Activated naive CD8-positive, alpha-beta T cell treated with anti-CD3 and anti-CD28 coated beads for 36 hours (primary cell): ENCODE measurements around the gene WTAP. TPM values are rescaled to one million over a fixed set of nuclear protein-coding genes. Genes with fewer than 3 reads are reported as not detected.

Experiments used
- DNase-seq: peaks from one replicate; pipeline ENCODE4 v3.0.0; 2021
- H3K27ac Mint-ChIP-seq: one replicate; pipeline ENCODE4 v1.8.0; 2022; ENCODE audit warnings: mild to moderate bottlenecking, moderate library complexity, mixed read lengths
- H3K27me3 Mint-ChIP-seq: one replicate; pipeline ENCODE4 v1.8.0; 2022; ENCODE audit warnings: mild to moderate bottlenecking, mixed read lengths
- H3K36me3 Mint-ChIP-seq: one replicate; pipeline ENCODE4 v1.8.0; 2021; ENCODE audit warnings: mild to moderate bottlenecking, mixed read lengths
- H3K4me1 Mint-ChIP-seq: one replicate; pipeline ENCODE4 v1.8.0; 2021; ENCODE audit warnings: mixed read lengths
- H3K4me3 Mint-ChIP-seq: one replicate; pipeline ENCODE4 v1.8.0; 2022; ENCODE audit warnings: mild to moderate bottlenecking, moderate library complexity, mixed read lengths
- H3K9me3 Mint-ChIP-seq: one replicate; pipeline ENCODE4 v1.8.0; 2022; ENCODE audit warnings: mixed read lengths
- total RNA-seq, 2 experiments: library from RNA; stranded (reverse); gene quantifications; one replicate each; pipeline ENCODE4 v1.2.3, GENCODE V29; 2021

Gene WTAP
- total RNA-seq, 2 experiments from 2014 or later: 98.3 to 101 TPM

DNA sequence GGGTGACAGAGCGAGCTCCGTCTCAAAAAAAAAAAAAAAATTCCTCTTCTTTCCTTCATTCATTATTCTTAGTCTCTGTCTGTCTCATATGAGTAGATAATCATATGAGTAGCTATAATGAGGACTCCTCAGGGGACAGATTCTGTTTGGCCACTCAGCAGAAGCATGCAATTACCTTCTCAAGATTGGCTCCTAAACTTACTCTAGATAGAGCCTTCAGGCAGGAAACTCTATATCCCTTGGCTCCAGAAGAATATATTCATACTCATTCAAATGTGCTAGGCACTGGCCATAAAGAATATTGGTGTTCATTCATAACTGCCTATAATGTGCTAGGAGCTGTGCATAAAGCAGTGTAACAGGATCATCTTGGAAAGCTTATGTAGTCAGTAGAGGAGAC lies 32.3 kb downstream of the WTAP start:
- Mint-ChIP-seq H3K36me3 (peaks cover 43% of the 10 kb centered on the region), H3K27me3 (no peaks in the 10 kb centered on the region), H3K4me1 (peaks cover 39% of the 10 kb centered on the region), H3K27ac (no peak overlapping the region), H3K4me3 (peak overlapping the region; percentile 4), H3K9me3 (no peaks in the 10 kb centered on the region)
- DNase-seq: no peak

DNA sequence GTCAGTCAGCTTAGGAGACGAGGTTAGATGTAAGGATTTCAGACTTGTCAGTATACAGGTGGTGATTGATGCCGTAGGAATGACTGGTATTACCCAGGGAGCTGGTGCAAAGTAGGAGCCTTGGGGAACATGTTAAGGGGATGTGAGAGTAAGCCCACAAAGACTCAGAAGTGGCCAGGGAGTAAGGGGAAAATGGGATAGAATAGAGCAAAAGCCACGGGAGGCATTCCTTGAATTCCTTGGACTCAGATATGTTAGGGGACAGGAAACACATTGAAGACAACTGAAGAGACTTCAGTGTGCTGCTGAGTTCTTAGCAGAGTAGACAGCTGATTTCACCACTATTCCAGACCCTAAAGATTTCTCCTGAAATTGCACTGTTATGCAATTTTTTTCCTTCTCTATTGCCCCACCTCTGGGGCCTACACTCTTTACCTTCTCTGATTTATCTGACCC lies 33.3 kb downstream of the WTAP start:
- Mint-ChIP-seq H3K36me3 (peaks cover 40% of the 10 kb centered on the region), H3K27me3 (no peaks in the 10 kb centered on the region), H3K9me3 (no peaks in the 10 kb centered on the region), H3K27ac (peak overlapping the region; percentile 96), H3K4me1 (peaks cover 33% of the 10 kb centered on the region), H3K4me3 (peak overlapping the region; percentile 88)
- DNase-seq: no peak

DNA sequence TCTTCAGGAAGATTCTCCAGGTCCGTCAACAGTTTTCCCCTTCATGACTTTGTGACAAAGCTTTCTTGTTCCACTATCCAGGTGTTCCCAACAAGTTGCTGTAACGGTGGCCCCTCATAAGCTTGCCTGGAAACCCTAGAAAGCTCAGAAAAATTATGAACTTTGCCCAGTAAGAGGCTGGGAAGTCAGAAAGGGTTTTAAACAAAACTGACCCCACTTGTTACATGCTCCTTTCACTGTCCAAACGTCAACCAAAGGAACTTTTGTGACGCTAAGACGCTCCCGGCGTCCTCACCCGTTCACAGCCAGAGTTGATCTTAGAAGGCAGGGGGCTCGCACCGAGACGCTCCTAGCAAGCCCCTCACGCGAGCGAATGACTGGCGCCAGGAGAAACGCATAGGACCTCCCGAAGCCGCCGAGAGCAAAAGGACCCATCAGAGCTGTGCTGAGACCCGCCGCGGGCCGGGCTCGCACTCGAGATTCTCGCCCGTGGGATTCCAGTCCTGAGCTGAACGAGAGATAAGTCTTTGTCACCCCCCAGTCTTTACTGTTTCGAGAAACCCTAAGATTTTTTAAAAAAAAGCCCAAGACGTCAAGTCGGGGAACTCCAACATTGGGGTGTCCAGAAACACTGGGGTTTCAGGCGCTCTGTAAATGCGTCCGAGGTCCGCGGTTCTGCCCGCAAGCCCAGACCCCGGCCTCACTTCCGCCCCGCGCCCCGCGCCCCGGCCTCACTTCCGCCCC lies 34.0 kb downstream of the WTAP start:
- H3K36me3 Mint-ChIP-seq: peaks cover 35% of the 10 kb centered on the region
- DNase-seq: peak; percentile 35

DNA sequence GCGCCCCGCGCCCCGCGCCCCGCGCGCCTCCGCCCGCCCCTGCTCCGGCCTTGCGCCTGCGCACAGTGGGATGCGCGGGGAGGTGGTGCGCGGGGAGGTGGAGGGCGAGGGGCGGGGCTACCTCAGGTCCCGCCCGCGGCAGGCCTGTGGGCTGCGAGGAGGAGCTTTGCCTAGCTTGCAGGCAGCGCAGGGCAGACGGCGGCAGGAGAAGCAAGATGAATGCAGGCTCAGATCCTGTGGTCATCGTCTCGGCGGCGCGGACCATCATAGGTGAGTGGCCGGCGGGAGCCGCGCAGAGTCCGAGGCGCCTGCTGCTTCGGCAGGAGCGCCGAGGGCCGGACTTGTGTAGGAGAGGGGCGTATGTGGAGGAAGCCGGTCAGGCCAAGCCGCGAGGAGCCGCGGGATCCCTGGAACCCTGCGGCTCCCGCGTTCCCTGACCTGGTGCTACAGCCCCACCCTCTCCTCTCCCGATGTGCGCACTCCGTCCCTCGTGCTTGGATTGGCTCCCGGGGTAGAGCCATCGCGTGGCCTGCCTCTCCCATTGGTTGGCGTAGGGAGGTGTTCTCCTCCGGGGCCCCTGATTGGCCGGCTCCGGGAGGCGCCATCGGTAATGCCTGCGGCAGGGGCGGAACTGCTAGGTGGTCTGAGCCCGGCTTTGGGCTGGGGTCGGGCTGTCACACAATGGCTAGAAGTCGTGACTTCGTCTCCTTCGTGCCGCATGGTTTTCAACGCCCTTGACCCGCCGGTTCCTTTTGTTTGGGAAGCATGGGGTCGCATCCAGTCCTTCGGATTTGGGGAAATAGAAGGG lies 34.8 kb downstream of the WTAP start, which contains the start of gene ACAT2:
Gene ACAT2, plus strand, starts transcription at position 173 of the 808 bp plus-strand sequence. Its CDS starts 43 bp downstream, at position 216.
- no peaks in the 10 kb centered on the region for H3K9me3 Mint-ChIP-seq
- peak within 1 kb of the TSS; percentile 96 for H3K27ac Mint-ChIP-seq
- no peaks in the 10 kb centered on the region for H3K27me3 Mint-ChIP-seq
- H3K36me3 Mint-ChIP-seq: peaks cover 35% of the 10 kb centered on the region
- peaks cover 39% of the 10 kb centered on the region for H3K4me1 Mint-ChIP-seq
- H3K4me3 Mint-ChIP-seq: peak within 1 kb of the TSS; percentile 88
- peak; percentile 94 for DNase-seq

More for the DNA sequence above, 34.0 kb downstream of the WTAP start:
- H3K4me3 Mint-ChIP-seq: peak overlapping the region; percentile 88
- no peaks in the 10 kb centered on the region for H3K9me3 Mint-ChIP-seq
- H3K27ac Mint-ChIP-seq: peak overlapping the region; percentile 96
- H3K27me3 Mint-ChIP-seq: no peaks in the 10 kb centered on the region
- H3K4me1 Mint-ChIP-seq: peaks cover 33% of the 10 kb centered on the region

DNA sequence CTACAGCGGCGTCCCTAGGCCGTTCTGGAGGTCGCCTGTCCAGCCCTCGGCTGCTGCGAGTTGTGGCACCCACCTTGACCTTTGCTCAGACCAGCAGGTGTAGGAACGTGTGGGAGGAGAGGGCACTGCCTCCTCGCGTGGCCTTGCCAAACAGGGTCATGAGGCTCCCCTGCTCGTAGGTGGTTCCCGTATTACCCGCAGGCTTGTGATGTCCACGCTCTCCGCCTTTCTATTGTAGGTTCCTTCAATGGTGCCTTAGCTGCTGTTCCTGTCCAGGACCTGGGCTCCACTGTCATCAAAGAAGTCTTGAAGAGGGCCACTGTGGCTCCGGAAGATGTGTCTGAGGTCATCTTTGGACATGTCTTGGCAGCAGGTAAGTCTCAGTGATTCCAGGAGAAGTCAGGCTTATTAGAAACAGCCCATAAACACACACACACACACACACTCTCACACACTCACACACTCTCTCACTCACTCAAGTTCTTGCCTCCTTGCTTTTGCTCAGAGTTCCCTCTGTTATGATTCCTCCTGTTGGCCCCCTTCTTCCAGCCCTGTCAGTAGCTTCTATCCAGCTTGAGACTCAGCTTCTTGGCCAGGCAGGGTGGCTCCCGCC lies 35.5 kb downstream of the WTAP start:
- DNase-seq: peak; percentile 17
- Mint-ChIP-seq H3K27me3 (no peaks in the 10 kb centered on the region), H3K4me3 (peak overlapping the region; percentile 88), H3K36me3 (peaks cover 33% of the 10 kb centered on the region), H3K27ac (peak overlapping the region; percentile 96), H3K9me3 (no peaks in the 10 kb centered on the region), H3K4me1 (peaks cover 36% of the 10 kb centered on the region)

DNA sequence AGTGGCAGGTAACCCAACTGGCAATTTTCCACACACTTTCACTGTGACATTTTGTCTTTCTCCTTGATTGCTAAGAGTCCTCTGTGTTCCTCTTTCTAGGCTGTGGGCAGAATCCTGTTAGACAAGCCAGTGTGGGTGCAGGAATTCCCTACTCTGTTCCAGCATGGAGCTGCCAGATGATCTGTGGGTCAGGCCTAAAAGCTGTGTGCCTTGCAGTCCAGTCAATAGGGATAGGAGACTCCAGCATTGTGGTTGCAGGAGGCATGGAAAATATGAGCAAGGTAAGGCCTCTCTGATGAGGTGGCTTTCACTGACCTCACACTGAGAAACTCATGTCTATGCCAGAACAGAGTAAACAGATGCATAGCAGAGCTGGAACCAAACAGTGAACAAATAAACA lies 39.6 kb downstream of the WTAP start:
- peaks cover 6% of the 10 kb centered on the region for H3K9me3 Mint-ChIP-seq
- peaks cover 45% of the 10 kb centered on the region for H3K36me3 Mint-ChIP-seq

DNA sequence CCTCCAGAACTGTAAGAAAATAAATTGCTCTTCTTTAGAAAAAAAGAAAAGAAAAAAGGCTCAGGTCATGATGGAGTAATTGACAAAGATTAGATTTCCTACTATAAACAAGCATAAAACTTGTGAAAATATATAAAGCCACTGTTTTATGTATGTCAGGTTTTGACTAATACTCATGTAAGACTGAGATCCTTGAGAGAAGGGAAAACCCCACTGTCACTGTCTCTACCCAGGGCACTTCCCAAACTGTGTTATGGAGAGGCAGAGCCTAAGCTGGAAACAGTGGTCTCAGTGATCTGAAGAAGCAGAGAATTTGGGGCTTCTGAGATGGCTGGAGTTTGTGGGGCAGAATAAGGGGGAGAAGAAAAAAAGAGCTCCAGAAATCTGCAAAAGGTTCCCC lies 42.2 kb downstream of the WTAP start:
- Mint-ChIP-seq H3K4me3 (no peak overlapping the region), H3K4me1 (peaks cover 12% of the 10 kb centered on the region), H3K27me3 (no peaks in the 10 kb centered on the region), H3K36me3 (peaks cover 41% of the 10 kb centered on the region), H3K27ac (no peak overlapping the region), H3K9me3 (peaks cover 6% of the 10 kb centered on the region)
- no peak for DNase-seq

More for the DNA sequence above, 39.6 kb downstream of the WTAP start:
- H3K4me1 Mint-ChIP-seq: peaks cover 18% of the 10 kb centered on the region
- H3K27ac Mint-ChIP-seq: no peak overlapping the region
- no peak for DNase-seq
- no peaks in the 10 kb centered on the region for H3K27me3 Mint-ChIP-seq
- no peak overlapping the region for H3K4me3 Mint-ChIP-seq

DNA sequence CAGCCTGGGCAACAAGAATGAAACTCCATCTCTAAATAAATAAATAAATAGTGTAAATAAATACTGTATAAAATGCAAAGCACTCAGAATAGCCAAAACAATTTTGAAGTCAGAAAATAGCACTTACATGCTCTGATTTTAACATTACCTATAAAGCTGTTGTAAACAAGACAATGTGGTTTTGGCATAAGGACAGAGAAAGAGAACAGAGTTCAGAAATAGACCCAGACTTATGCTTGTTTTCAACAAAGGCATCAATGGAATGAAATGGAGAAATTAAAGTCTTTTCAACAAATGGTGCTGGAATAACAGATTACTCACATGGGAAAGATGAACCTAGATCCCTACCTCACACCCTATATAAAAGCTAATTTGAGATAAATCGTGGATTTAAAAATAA lies 44.9 kb downstream of the WTAP start:
- Mint-ChIP-seq H3K27me3 (no peaks in the 10 kb centered on the region), H3K4me3 (no peak overlapping the region), H3K9me3 (peaks cover 6% of the 10 kb centered on the region), H3K27ac (no peak overlapping the region), H3K36me3 (peaks cover 42% of the 10 kb centered on the region), H3K4me1 (peaks cover 6% of the 10 kb centered on the region)
- no peak for DNase-seq

DNA sequence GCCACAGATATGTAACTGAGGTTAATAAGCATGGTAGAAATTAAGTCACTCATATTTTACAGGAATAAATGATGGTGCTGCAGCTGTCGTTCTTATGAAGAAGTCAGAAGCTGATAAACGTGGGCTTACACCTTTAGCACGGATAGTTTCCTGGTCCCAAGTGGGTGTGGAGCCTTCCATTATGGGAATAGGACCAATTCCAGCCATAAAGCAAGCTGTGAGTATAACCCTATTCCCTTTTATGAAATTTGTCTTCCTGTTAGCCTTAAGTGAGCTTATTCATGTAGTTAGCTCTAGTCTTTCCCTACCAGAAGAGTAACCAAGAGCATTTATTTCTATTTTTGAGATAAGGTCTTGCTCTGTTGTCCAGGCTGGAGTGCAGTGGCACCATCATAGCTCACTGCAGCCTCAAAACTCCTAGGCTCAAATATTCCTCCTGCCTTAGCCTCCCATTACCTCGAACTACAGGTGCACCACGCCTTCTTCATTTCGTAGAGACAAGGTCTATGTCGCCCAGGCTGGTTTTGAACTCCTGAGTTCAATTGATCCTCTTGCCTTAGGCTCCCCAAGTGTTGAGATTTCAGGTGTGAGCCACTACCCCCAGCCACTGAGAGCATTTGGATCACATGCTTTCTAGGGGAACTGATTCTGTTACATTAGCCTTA lies 50.1 kb downstream of the WTAP start:
- Mint-ChIP-seq H3K9me3 (no peaks in the 10 kb centered on the region), H3K4me1 (peaks cover 15% of the 10 kb centered on the region), H3K4me3 (no peak overlapping the region), H3K27ac (peak overlapping the region; percentile 30), H3K27me3 (no peaks in the 10 kb centered on the region), H3K36me3 (peaks cover 29% of the 10 kb centered on the region)
- DNase-seq: no peak

DNA sequence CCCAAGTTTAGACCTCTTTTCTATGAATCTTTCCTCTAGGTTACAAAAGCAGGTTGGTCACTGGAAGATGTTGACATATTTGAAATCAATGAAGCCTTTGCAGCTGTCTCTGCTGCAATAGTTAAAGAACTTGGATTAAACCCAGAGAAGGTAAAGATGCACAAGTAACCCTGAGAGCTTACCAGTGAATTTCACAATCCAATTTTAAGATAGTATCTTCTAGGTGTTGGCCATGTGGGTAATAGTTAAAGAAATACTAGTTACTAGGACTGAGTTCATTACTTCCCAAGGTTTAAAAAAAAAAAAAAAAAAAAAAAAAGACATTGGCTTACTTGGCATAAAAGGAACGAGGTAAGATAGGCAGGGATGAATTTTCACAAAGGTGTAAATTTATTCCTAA lies 50.8 kb downstream of the WTAP start:
- peak overlapping the region; percentile 30 for H3K27ac Mint-ChIP-seq
- H3K4me3 Mint-ChIP-seq: no peak overlapping the region
- no peak for DNase-seq
- peaks cover 23% of the 10 kb centered on the region for H3K4me1 Mint-ChIP-seq
- H3K36me3 Mint-ChIP-seq: peaks cover 36% of the 10 kb centered on the region
- no peaks in the 10 kb centered on the region for H3K27me3 Mint-ChIP-seq
- no peaks in the 10 kb centered on the region for H3K9me3 Mint-ChIP-seq

DNA sequence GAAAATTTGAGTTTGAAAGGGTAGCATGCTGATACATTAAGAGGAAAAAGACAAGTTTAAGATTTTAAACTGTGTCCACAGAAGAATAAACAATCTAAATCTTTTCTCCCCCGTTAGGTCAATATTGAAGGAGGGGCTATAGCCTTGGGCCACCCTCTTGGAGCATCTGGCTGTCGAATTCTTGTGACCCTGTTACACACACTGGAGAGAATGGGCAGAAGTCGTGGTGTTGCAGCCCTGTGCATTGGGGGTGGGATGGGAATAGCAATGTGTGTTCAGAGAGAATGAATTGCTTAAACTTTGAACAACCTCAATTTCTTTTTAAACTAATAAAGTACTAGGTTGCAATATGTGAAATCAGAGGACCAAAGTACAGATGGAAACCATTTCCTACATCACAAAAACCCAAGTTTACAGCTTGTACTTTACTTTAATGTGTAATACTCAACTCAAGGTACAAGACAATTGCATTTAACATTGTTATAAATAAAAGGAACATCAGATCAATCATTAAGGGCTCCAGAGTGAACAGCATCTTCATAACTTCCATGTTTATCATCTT lies 51.3 kb downstream of the WTAP start:
- DNase-seq: no peak
- no peaks in the 10 kb centered on the region for H3K27me3 Mint-ChIP-seq
- H3K9me3 Mint-ChIP-seq: no peaks in the 10 kb centered on the region
- peak overlapping the region; percentile 30 for H3K27ac Mint-ChIP-seq
- H3K4me1 Mint-ChIP-seq: peaks cover 26% of the 10 kb centered on the region
- no peak overlapping the region for H3K4me3 Mint-ChIP-seq
- H3K36me3 Mint-ChIP-seq: peaks cover 38% of the 10 kb centered on the region

DNA sequence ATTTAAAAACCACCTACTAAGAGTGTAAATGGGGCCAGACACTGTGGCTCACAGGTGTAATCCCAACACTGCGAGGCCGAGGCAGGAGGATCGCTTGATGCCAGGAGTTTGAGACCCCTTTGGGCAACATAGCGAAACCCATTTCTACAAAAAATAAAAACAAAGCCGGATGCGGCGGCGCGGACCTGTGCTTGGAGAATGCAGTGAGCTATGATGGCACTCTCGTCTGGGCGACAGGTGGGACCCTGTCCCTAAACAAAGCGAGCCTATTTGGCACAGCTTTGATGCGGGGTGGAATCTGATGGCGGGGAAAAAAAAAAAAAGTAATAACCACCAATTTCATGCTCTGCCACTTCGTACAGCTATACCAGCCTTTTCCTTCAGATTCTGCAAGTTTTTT lies 61.0 kb downstream of the WTAP start:
- peak overlapping the region; percentile 95 for H3K27ac Mint-ChIP-seq
- peak; percentile 12 for DNase-seq
- H3K4me3 Mint-ChIP-seq: peak overlapping the region; percentile 90
- H3K36me3 Mint-ChIP-seq: peaks cover 52% of the 10 kb centered on the region
- peaks cover 52% of the 10 kb centered on the region for H3K4me1 Mint-ChIP-seq
- no peaks in the 10 kb centered on the region for H3K9me3 Mint-ChIP-seq
- H3K27me3 Mint-ChIP-seq: no peaks in the 10 kb centered on the region

DNA sequence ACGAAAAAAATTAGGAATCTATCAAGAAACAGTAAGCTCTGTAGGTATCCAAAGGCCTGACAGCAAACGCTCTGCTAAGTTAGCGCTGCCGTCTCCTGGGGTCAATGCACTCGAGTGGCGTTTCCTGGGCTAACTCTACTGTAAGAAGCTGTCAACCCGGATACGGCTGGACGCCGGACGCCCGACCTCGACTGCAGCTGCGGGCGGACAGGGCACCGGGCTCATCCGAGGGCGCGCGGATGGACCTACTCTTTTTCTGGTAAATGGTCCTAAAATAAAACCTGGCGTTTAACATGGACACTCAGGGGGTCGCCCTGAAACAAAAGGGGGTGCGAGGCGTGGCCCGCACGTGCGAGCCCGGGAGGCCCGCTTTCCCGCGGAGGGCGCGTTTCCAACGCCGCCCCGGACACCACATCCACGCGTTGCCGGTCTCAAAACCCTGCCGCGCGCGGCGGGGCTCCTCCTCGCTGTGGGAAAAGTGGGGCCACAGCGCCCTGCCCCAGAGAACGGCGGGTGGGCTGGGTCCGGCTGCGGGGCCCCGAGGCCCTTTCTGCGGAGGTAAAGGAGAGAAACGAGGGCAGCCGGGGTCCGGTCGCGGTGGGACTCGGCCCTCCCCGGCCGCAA lies 61.6 kb downstream of the WTAP start:
- Mint-ChIP-seq H3K4me1 (peaks cover 50% of the 10 kb centered on the region), H3K9me3 (no peaks in the 10 kb centered on the region), H3K36me3 (peaks cover 49% of the 10 kb centered on the region), H3K27me3 (no peaks in the 10 kb centered on the region), H3K27ac (peak overlapping the region; percentile 95), H3K4me3 (peak overlapping the region; percentile 90)
- peak; percentile 19 for DNase-seq
